ENCODE data around the gene C19orf53. TPM values are rescaled to one million over a fixed set of nuclear protein-coding genes. Genes with fewer than 3 reads are reported as not detected.

C19orf53 gene
- total RNA-seq, 3 donors from 2014 or later, result 47.8 to 49.5 (median 49.3) TPM

DNA sequence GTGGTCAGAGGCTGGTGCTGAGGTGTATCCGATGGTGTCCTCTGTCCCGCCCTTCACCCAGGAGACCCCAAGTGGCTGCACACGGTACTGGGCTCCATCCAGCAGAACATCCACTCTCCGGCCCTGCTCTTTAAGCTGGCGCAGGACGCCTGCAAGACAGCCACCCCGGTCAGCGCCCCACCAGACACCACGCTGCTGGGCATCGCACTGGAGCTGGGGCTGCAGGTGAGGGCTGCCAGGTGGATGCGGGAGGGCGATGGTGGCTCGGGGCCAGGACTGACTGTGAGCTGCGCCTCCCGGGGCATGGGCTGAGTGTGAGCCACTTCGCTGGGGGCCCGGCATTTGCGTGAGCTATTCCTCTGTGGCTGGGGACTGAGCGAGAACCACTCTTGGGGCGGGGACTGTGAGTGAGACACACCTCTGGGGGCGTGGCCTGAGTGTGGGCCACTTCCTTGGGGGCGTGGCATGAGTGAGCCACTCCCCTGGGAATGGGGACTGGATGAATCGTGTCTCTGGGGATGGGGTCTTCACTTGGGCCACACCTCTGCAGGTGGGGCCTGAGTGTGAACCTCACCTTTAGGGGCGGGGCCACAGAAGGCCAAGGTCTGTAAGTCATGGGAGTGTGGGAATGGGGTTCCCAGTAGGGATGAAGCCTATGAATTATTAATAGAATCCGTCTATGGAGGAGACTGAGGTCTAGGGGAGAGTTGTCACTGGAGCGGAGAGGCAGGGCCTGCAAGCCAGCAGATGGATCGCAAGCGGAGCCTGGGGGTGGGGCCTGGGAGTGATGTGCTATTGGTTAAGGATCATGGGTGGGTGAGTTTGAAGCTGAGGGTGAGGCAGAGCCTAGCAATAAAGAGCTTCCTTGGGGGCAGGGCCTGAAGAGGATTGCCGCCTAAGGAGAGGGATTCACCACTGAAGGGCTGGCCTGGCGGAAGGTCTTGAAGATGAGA, 51.5 kb downstream of the C19orf53 start:
- ATAC-seq (peak; percentile 61), DNase-seq (peak; percentile 54 to 67 (median 63))
- Histone ChIP-seq H3K4me1 (ENCODE audit: low read depth) (no peaks in the 10 kb centered on the region), H3K36me3 (ENCODE audit: low read depth) (no peaks in the 10 kb centered on the region), H3K9me3 (no peaks in the 10 kb centered on the region), H3K4me3 (no peak overlapping the region)
- no peak for TF ChIP-seq CTCF (IDR thresholded peaks at IDR 0.05)
- intact Hi-C loops (cut with DNase I, micrococcal nuclease), result no loop called here

- Histone ChIP-seq H3K4me3 (no peak overlapping the region), H3K4me1 (ENCODE audit: low read depth) (no peaks in the 10 kb centered on the region), H3K9me3 (no peaks in the 10 kb centered on the region), H3K36me3 (ENCODE audit: low read depth) (no peaks in the 10 kb centered on the region)
- DNase-seq (peak in 1 of 3 donors; percentile 16), ATAC-seq (no peak)
- no peak for TF ChIP-seq CTCF (IDR thresholded peaks at IDR 0.05)
- intact Hi-C loops (cut with DNase I, micrococcal nuclease), result no loop called here
These were observed 52.5 kb downstream of the C19orf53 start for GRCh38 chr19:13826652-13827235.

DNA sequence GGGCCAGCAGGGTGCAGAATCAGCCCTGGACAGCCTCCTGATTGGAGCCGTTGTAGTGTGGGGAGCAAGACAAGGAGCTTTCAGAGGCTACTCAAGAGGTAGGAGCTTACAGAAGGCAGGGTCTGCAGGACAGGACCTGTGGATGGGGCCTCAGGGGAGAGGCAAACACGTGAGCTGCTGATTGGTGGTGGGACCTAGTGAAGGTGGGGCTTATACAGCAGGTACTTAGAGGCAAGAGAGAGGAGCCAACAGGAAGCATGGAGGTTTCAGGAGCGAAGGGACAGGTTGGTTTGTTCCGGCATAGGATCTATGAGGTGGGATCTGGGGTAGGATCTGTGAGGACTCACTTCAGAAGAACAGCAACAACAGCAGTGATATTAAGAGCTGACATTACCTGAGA, 53.4 kb downstream of the C19orf53 start:
- ATAC-seq (no peak), DNase-seq (no peak)
- intact Hi-C loops (cut with DNase I, micrococcal nuclease), result no loop called here
- no peaks in the 10 kb centered on the region for H3K9me3 ChIP-seq
- TF ChIP-seq CTCF (IDR thresholded peaks at IDR 0.05), result no peak
- no peaks in the 10 kb centered on the region for H3K36me3 ChIP-seq (ENCODE audit: low read depth)
- H3K4me3 ChIP-seq, result no peak overlapping the region
- H3K4me1 ChIP-seq (ENCODE audit: low read depth), result no peaks in the 10 kb centered on the region

Other genes with a start within 250 kb of the C19orf53 start
- 10 to 100 TPM; 24.2 to 32.4 (median 28.7) TPM for gene MRI1, start 9.9 kb upstream of the C19orf53 start, total RNA-seq
- gene ZSWIM4, start 21.0 kb downstream of the C19orf53 start, total RNA-seq, result 1 to 10 TPM; 4.1 to 4.6 (median 4.1) TPM
- gene NANOS3, start 102.7 kb downstream of the C19orf53 start, total RNA-seq, result 1 to 10 TPM in 1 of 3 donors, not detected in 2; 1.5 TPM
- gene BRME1, start 131.7 kb downstream of the C19orf53 start, total RNA-seq, result 10 to 100 TPM in 2 of 3 donors, 1 to 10 TPM in 1; 5.5 to 12.9 (median 10.8) TPM
- gene CC2D1A, start 131.7 kb downstream of the C19orf53 start, total RNA-seq, result 100 to 1,000 TPM in 2 of 3 donors, 10 to 100 TPM in 1; 68.4 to 118 (median 101) TPM
- gene PODNL1, start 164.0 kb downstream of the C19orf53 start, total RNA-seq, result 1 to 10 TPM; 1.7 to 3.4 (median 2.9) TPM
- 10 to 100 TPM; 26.4 to 35.2 (median 34.7) TPM for gene DCAF15, start 178.1 kb downstream of the C19orf53 start, total RNA-seq
- 10 to 100 TPM; 15.8 to 17.9 (median 17.1) TPM for gene RFX1, start 231.9 kb downstream of the C19orf53 start, total RNA-seq